Activated B cell treated with CpG ODN at 0.5 μM for 24 hours (primary cell): ENCODE measurements around the gene NUP85. TPM values are rescaled to one million over a fixed set of nuclear protein-coding genes. Genes with fewer than 3 reads are reported as not detected.

Experiments used
- ATAC-seq: fragments of 200-7000 bp; cut with Tn5 transposase; one replicate; pipeline ENCODE4 v1.10.0; 2021; ENCODE audit warnings: low read depth, mild to moderate bottlenecking, moderate library complexity
- CTCF ChIA-PET: fragments of 350-600 bp; sonication (Branson Sonifier 250); formaldehyde crosslinking; loops from one replicate; lab custom pipeline; 2021; ENCODE audit warnings: antibody characterized with exemption; lab: Charles Lee
- POLR2A ChIA-PET: fragments of 350-600 bp; sonication (Branson Sonifier 250); formaldehyde crosslinking; loops from one replicate; lab custom pipeline; 2021; ENCODE audit warnings: antibody characterized with exemption; lab: Charles Lee
- DNase-seq: peaks from one replicate; pipeline ENCODE4 v3.0.0; 2022
- H3K27ac Mint-ChIP-seq: one replicate; pipeline ENCODE4 v1.8.0; 2020; ENCODE audit warnings: mixed read lengths
- H3K27me3 Mint-ChIP-seq: one replicate; pipeline ENCODE4 v1.8.0; 2021; ENCODE audit warnings: mixed read lengths
- H3K36me3 Mint-ChIP-seq: one replicate; pipeline ENCODE4 v1.8.0; 2021; ENCODE audit warnings: low read depth, mixed read lengths
- H3K4me1 Mint-ChIP-seq: one replicate; pipeline ENCODE4 v1.8.0; 2021; ENCODE audit warnings: mixed read lengths
- H3K4me3 Mint-ChIP-seq: one replicate; pipeline ENCODE4 v1.8.0; 2020; ENCODE audit warnings: mild to moderate bottlenecking, mixed read lengths
- H3K9me3 Mint-ChIP-seq: one replicate; pipeline ENCODE4 v1.8.0; 2020; ENCODE audit warnings: mixed read lengths
- intact Hi-C: fragments of 100-400 bp; cut with micrococcal nuclease; formaldehyde crosslinking; loops from one replicate; pipeline ENCODE4 v1.15.1; 2024
- total RNA-seq: library from RNA; stranded (reverse); gene quantifications from 2 replicates; pipeline ENCODE4 v1.2.3, GENCODE V29; 2022
- TF ChIP-seq, protein P1 (sequence below): fragments of 200-600 bp; IDR thresholded peaks from one replicate; pipeline ENCODE4 v1.8.0; 2022; ENCODE audit warnings: antibody characterized with exemption, mild to moderate bottlenecking

NUP85 gene
- total RNA-seq, 1 donor from 2014 or later: 103 TPM

DNA sequence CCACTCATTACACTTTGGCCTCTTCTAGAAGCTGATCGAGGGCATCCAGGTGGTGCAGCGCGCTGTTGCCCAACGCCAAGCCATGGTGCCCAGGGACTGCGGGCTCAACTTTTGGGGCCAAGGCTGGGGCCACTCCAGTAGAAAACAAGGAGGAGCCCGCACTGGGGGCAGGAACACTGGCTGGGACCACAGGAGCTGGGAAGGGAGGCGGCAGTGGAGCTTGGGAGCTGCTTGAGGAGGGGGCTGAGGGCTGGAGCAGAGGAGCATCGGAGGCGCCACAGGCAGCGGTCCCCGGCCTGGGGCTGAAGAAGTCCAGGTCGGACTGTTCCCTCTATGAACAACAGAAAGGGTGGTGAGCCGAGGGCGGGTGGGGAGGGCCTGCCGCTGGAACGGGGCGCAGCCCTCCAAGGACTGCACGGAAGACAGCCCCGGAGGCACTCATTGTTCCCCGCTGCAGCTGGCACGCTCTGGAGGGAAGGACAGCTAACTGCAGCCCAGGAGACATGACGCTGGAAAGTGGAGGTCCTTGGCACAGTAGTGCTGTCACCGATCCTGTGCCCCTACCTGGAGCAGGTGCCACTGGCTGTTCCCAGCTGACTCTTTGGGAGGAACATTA lies 34.4 kb downstream of the NUP85 start:
- ATAC-seq (no peak), DNase-seq (no peak)
- intact Hi-C loops: loop anchor here (5.0 kb wide), 1 partner anchor 32 kb away; the partner anchor contains the start of gene MIF4GD
- Mint-ChIP-seq H3K27me3 (no peaks in the 10 kb centered on the region), H3K9me3 (no peaks in the 10 kb centered on the region), H3K4me1 (peaks cover 45% of the 10 kb centered on the region), H3K36me3 (peaks cover 92% of the 10 kb centered on the region), H3K4me3 (no peak overlapping the region), H3K27ac (no peak overlapping the region)
- CTCF ChIA-PET: interaction anchor here (0.7 to 5.0 kb wide), 9 partner anchors 9 to 278 kb away, joined by 3 to 24 read pairs (median 5); partner anchors contain the start of genes MIF4GD and SLC25A19
- POLR2A ChIA-PET: interaction anchor here (0.6 to 2.9 kb wide), 8 partner anchors 10 to 126 kb away, joined by 3 to 17 read pairs (median 4); partner anchors contain the start of genes GGA3, MRPS7 and SLC25A19
- TF ChIP-seq, protein P1, sequence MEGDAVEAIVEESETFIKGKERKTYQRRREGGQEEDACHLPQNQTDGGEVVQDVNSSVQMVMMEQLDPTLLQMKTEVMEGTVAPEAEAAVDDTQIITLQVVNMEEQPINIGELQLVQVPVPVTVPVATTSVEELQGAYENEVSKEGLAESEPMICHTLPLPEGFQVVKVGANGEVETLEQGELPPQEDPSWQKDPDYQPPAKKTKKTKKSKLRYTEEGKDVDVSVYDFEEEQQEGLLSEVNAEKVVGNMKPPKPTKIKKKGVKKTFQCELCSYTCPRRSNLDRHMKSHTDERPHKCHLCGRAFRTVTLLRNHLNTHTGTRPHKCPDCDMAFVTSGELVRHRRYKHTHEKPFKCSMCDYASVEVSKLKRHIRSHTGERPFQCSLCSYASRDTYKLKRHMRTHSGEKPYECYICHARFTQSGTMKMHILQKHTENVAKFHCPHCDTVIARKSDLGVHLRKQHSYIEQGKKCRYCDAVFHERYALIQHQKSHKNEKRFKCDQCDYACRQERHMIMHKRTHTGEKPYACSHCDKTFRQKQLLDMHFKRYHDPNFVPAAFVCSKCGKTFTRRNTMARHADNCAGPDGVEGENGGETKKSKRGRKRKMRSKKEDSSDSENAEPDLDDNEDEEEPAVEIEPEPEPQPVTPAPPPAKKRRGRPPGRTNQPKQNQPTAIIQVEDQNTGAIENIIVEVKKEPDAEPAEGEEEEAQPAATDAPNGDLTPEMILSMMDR: no peak

DNA sequence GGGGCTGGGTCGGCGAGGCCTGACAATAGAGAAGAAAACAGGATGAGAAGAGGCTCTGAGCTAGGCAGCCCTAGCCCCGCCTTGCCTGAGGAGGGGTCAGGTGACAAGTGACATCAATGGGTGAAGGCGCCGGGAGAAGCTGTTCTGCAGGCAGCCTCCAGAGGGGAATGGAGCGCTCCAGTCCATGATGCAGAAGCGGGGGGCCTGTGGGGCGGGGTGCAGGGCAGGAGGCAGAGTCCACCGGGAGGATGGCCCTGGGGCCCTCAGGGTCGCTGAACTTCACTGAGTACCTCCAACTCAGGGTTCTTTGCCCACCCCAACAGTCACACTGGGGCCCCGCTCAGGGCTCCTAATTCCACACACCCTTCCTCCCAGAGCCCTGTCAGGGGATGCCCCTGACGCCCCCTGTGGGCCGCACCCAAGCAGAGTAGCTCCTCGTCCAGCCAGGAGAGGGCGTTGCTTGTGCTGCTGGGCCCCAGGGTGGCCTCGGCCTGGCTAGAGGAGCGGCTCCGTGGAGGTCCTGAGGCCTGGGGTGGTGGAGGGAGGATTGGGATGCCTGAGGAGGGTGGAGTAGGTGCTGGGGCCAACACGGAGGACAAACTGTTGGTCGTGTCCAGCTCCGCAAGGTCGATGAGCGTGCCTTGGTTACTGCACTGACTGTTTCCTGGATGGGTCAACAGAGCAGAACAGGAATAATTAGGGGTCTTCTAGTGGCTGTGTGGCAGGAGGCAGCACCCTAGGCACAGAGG lies 35.1 kb downstream of the NUP85 start:
- ATAC-seq (no peak), DNase-seq (peak; percentile 28)

DNA sequence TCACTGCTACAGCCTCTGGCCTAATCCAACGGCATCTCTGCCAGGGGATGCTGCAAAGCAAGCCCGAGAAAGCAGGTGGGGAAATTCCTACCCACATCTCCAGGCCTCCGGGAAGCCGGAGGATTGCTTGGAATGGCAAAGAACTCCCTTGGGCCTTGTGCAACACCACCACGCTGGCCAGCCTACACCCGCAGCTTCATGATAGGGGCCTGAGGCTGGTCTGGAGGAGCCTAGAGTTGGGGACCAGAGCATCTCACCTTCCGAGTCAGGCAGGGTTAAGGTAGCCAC lies 35.6 kb downstream of the NUP85 start:
- intact Hi-C loops: no loop called here
- Mint-ChIP-seq H3K27me3 (no peaks in the 10 kb centered on the region), H3K36me3 (peaks cover 93% of the 10 kb centered on the region), H3K4me3 (no peak overlapping the region), H3K27ac (no peak overlapping the region), H3K4me1 (peaks cover 55% of the 10 kb centered on the region), H3K9me3 (no peaks in the 10 kb centered on the region)
- ATAC-seq (no peak), DNase-seq (no peak)
- CTCF ChIA-PET: interaction anchor here (1.0 to 5.0 kb wide), 5 partner anchors 19 to 279 kb away, joined by 3 to 24 read pairs (median 10); partner anchors contain the start of gene MIF4GD
- TF ChIP-seq, protein P1: no peak
- POLR2A ChIA-PET: interaction anchor here (0.6 to 2.9 kb wide), 5 partner anchors 10 to 123 kb away, joined by 3 to 17 read pairs (median 6); partner anchors contain the start of genes GGA3, MRPS7 and SLC25A19

More for the DNA sequence above, 35.1 kb downstream of the NUP85 start:
- intact Hi-C loops: no loop called here
- H3K27ac Mint-ChIP-seq: no peak overlapping the region
- peaks cover 50% of the 10 kb centered on the region for H3K4me1 Mint-ChIP-seq
- H3K4me3 Mint-ChIP-seq: no peak overlapping the region
- no peaks in the 10 kb centered on the region for H3K9me3 Mint-ChIP-seq
- POLR2A ChIA-PET: interaction anchor here (0.6 to 2.9 kb wide), 8 partner anchors 9 to 127 kb away, joined by 3 to 17 read pairs (median 6); partner anchors contain the start of genes GGA3, MRPS7 and SLC25A19
- peaks cover 92% of the 10 kb centered on the region for H3K36me3 Mint-ChIP-seq
- TF ChIP-seq, protein P1: no peak
- H3K27me3 Mint-ChIP-seq: no peaks in the 10 kb centered on the region
- CTCF ChIA-PET: interaction anchor here (0.7 to 5.0 kb wide), 9 partner anchors 8 to 279 kb away, joined by 3 to 24 read pairs (median 5); partner anchors contain the start of genes MIF4GD and SLC25A19

DNA sequence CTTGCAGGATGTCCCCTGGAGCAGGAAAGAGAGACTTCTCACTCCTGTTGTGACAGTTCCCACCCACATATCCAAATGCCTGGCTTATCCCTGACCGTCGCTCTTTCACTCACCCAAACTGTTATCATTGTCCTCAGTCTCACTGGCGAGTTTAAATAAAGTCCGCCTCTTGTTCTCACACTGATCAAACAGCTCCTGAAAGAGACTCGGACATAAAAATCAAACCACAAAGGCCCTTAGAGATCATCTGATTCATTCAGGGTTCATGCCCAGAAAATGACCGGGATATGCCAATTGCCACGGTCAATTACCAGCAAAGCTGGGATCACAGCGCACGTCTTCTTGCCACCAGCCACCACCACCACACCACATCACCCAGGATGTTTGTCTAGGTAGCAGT lies 36.0 kb downstream of the NUP85 start:
- no peak for ATAC-seq
- H3K4me3 Mint-ChIP-seq: no peak overlapping the region
- no peaks in the 10 kb centered on the region for H3K9me3 Mint-ChIP-seq
- H3K36me3 Mint-ChIP-seq: peaks cover 93% of the 10 kb centered on the region
- POLR2A ChIA-PET: interaction anchor here (0.8 to 2.9 kb wide), 5 partner anchors 10 to 602 kb away, joined by 3 to 17 read pairs (median 13); partner anchors contain the start of genes GGA3, MRPS7, SLC25A19 and UNC13D
- TF ChIP-seq, protein P1: no peak
- H3K27ac Mint-ChIP-seq: peak overlapping the region; percentile 79
- no peaks in the 10 kb centered on the region for H3K27me3 Mint-ChIP-seq
- intact Hi-C loops: no loop called here
- peaks cover 56% of the 10 kb centered on the region for H3K4me1 Mint-ChIP-seq
- DNase-seq: no peak
- CTCF ChIA-PET: interaction anchor here (0.6 to 5.0 kb wide), 5 partner anchors 19 to 280 kb away, joined by 3 to 24 read pairs (median 10); partner anchors contain the start of gene MIF4GD
